ENCODE data around the gene TP53BP2. TPM values are rescaled to one million over a fixed set of nuclear protein-coding genes. Genes with fewer than 3 reads are reported as not detected.
"Not testable (repeated sequence)": the region's sequence is repeated elsewhere in the genome, so short reads cannot be mapped to it uniquely, and the experiment has no call there.

TP53BP2 gene
- total RNA-seq, 6 experiments from 2014 or later: 13.7 to 46.4 (median 19.0) TPM

- no peaks in the 10 kb centered on the region for H3K36me3 ChIP-seq
- peaks cover 0 to 19% (median 0%) of the 10 kb centered on the region in 4 donors for H3K4me1 ChIP-seq
- DNase-seq (no peak), ATAC-seq (peak; percentile 24 to 62 (median 49))
- no peaks in the 10 kb centered on the region for H3K9me3 ChIP-seq
- intact Hi-C loops (cut with DNase I): no loop called here
- WGBS (ENCODE audit: insufficient coverage, low coverage, low lambda C conversion rate, missing lambda C conversion rate): 63% methylated on average over 9 of the region's 9 CpGs
- H3K27me3 ChIP-seq: no peaks in the 10 kb centered on the region
- H3K4me3 ChIP-seq: no peak overlapping the region
- H3K27ac ChIP-seq: no peak overlapping the region
- TF ChIP-seq POLR2A (IDR thresholded peaks at IDR 0.05) (no peak), CTCF (IDR thresholded peaks at IDR 0.05) (no peak)
Measured at GRCh38 chr1:223824287-223824686, 21.5 kb downstream of the TP53BP2 start.

GRCh38 chr1:223820971-223821370, 24.8 kb downstream of the TP53BP2 start:
- 84% methylated on average over 11 of the region's 11 CpGs for WGBS (ENCODE audit: insufficient coverage, low coverage, low lambda C conversion rate, missing lambda C conversion rate)
- Histone ChIP-seq H3K27ac (no peak overlapping the region), H3K4me1 (peaks cover 0 to 25% (median 0%) of the 10 kb centered on the region in 4 donors), H3K9me3 (no peaks in the 10 kb centered on the region), H3K27me3 (no peaks in the 10 kb centered on the region), H3K36me3 (no peaks in the 10 kb centered on the region), H3K4me3 (no peak overlapping the region)
- no peak for ATAC-seq
- intact Hi-C loops (cut with DNase I): no loop called here
- TF ChIP-seq POLR2A (IDR thresholded peaks at IDR 0.05) (no peak), CTCF (IDR thresholded peaks at IDR 0.05) (no peak)
- no peak for DNase-seq

GRCh38 chr1:223820515-223820858, 25.3 kb downstream of the TP53BP2 start:
- DNase-seq (no peak), ATAC-seq (no peak)
- Histone ChIP-seq H3K27me3 (no peaks in the 10 kb centered on the region), H3K27ac (no peak overlapping the region), H3K9me3 (no peaks in the 10 kb centered on the region), H3K36me3 (no peaks in the 10 kb centered on the region), H3K4me3 (no peak overlapping the region), H3K4me1 (peaks cover 0 to 30% (median 2%) of the 10 kb centered on the region in 4 donors)
- TF ChIP-seq POLR2A (IDR thresholded peaks at IDR 0.05): no peak
- no peak for TF ChIP-seq CTCF (IDR thresholded peaks at IDR 0.05)
- intact Hi-C loops (cut with DNase I): no loop called here
- 67% methylated on average over 1 of the region's 2 CpGs for WGBS (ENCODE audit: insufficient coverage, low coverage, low lambda C conversion rate, missing lambda C conversion rate)

GRCh38 chr1:223819730-223820514, 25.8 kb downstream of the TP53BP2 start:
- Histone ChIP-seq H3K36me3 (no peaks in the 10 kb centered on the region), H3K9me3 (no peaks in the 10 kb centered on the region), H3K27me3 (no peaks in the 10 kb centered on the region), H3K27ac (no peak overlapping the region), H3K4me1 (peaks cover 0 to 35% (median 5%) of the 10 kb centered on the region in 4 donors), H3K4me3 (no peak overlapping the region)
- DNase-seq: no peak
- WGBS (ENCODE audit: insufficient coverage, low coverage, low lambda C conversion rate, missing lambda C conversion rate): 61% methylated on average over 4 of the region's 4 CpGs
- peak in 1 of 4 donors; percentile 12 for ATAC-seq
- intact Hi-C loops (cut with DNase I): no loop called here
- no peak for TF ChIP-seq CTCF (IDR thresholded peaks at IDR 0.05)
- no peak for TF ChIP-seq POLR2A (IDR thresholded peaks at IDR 0.05)

GRCh38 chr1:223817265-223817664, 28.5 kb downstream of the TP53BP2 start:
- H3K27ac ChIP-seq; H3K27me3 ChIP-seq; H3K9me3 ChIP-seq; ATAC-seq; H3K4me3 ChIP-seq; DNase-seq; intact Hi-C loops (cut with DNase I): not testable (repeated sequence)
- peaks cover 0 to 11% (median 0%) of the 10 kb centered on the region in 4 donors for H3K36me3 ChIP-seq
- peaks cover 0 to 30% (median 5%) of the 10 kb centered on the region in 4 donors for H3K4me1 ChIP-seq
